HG02973 (cell line): ENCODE measurements around the gene MTF2.

Experiments
- ATAC-seq: cut with Tn5 transposase; IDR thresholded peaks from one replicate; pipeline ENCODE4 v1.9.1; 2021; ENCODE audit warnings: moderate library complexity; ENCODE audit not compliant: unreplicated experiment

The MTF2 gene

DNA sequence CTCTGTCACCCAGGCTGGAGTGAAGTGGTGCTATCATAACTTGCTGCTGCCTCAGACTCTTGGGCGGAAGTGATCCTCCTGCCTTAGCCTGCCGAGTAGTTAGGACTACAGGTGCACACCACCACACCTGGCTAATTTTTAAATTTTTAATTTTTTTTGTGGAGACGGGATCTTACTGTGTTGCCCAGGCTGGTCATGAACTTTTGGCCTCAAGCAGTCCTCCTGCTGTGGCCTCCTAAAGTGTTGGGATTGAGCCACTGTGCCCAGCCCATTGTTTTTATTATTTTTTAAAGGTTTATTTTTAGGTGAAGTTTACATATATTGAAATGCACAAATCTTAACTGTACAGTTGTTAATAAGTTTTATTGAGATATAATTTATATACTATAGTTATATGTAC is 3.2 kb downstream of the MTF2 start:
- ATAC-seq: no peak

DNA sequence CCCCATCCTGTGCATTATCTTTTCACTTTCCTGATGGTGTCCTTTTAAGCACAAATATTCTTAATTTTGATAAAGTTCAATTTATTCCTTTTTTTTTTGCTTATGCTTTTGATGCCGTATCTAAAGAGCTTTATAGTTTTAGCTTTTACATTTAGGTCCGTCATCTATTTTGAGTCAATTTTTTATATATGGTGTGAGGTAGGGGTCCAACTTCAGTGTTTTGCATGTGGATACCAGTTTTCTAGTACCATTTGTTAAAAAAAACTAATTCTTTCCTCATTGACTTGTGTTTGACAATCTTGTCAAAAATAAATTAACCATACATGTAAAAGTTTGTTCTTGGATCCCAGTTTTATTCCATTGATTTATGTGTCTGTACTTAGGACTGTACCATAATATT is 4.9 kb downstream of the MTF2 start:
- no peak for ATAC-seq

DNA sequence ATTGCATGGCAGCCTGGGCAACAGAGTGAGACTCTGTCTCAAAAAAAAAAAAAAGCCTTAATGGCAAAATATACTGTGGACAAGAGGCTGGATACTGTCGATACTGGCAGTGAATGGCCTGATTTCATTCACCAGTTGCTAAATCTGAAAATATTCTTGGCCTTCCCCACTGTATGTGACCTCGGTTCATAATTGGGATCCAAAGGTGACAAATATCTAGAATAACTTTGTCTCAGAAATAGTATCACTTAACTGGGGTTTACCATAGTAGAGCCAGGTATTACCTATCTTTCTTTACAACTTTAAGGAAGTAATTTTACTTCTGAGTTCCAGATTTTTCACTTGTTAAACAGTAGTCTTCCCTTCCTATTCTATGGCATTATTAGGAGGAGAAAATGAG is 8.4 kb downstream of the MTF2 start:
- ATAC-seq: no peak

DNA sequence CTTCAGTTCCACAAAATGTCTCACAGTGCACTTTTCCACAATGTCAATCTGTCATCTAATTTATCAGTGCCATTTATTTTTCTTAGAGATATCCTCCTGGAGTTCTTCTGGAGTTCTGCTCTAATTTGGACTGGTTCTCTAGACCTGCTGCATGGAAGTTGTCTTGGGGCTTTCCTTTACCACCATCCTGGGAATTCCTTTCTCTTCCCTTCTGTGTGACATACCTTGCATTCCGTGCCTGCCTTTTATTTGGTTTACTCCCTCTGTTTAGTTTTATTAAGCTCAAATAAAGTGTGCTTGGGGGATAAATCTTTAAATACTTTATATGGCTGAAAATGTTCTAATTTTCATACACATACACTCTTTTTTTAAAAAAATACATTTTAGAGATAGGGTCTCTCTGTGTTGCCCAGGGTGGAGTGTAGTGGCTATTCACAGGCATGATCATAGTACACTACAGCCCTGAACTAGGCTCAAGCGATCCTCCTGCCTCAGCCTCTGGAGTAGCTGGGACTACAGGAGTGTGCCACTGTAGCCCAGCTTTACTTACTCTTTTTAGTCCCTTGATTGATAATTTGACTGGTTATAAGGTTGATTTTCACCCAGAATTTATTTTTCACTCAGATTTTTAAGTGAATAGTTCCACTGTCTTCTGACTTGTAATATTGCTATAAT is 14.4 kb downstream of the MTF2 start:
- no peak for ATAC-seq

DNA sequence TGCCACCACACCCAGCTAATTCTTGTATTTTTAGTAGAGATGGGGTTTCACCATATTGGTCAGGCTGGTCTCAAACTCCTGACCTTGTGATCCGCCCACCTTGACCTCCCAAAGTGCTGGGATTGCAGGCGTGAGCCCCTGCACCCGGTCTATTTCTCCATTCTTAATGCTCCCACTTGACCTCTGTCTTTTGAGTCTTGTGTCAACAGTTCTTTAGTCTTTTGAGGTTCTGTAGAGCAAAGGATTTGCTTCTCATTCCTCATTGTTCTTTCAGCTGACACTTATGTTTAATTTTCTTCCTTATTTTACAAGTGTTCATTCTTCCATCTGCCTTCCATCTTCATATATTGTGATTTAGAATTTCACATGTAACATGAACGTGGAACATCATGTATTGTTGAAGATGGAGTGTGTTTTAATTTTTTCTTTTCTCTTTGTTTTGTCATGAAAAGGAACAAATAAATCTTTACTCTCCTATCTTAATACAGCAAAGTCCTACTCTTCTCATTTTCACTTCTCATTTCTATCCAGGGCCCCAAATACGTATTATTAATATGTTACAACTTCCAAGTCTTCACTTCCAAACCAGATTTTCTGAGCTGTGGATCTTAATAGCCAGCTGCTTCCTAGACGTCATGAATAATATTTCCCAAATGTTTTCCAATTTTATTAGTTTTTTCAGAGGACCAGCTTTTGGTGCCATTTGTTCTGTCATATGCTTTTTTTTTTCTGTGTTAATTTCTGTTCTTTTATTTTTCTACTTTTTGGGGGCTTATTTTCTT is 16.9 kb downstream of the MTF2 start:
- no peak for ATAC-seq

DNA sequence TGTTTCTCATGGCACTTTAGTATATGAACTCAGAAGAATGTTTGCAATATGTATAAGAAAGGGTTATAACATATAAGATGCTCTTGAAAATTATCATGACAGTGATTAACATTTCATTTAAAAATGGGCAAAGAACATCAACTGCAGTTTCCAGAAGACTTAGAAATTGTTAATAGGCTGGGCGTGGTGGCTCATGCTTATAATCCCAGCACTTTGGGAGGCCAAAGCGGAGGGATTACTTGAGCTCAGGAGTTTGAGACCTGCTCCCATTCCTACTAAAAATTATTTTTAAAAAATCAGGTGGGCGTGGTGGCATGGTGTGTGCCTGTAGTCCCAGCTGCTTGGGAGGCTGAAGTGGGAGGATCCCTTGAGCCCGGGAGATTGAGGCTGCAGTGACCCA is 23.1 kb downstream of the MTF2 start:
- ATAC-seq: no peak

DNA sequence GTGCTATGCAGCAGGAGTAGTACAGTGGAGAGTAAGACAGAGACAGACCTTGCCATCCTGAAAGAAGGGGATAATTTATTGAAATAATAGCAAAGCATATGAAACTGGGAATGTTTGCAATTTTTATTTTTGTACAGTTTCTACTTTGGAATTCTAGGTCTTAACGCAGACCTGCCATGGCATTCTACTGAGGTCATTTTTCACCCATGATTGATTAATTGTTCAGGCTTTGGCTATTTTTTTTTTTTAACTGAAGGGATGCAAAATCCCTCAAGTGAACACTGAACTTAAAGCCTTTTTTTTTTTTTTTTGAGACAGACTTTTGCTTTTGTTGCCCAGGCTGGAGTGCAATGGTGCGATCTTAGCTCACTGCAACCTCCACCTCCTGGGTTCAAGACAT is 27.1 kb downstream of the MTF2 start:
- no peak for ATAC-seq

DNA sequence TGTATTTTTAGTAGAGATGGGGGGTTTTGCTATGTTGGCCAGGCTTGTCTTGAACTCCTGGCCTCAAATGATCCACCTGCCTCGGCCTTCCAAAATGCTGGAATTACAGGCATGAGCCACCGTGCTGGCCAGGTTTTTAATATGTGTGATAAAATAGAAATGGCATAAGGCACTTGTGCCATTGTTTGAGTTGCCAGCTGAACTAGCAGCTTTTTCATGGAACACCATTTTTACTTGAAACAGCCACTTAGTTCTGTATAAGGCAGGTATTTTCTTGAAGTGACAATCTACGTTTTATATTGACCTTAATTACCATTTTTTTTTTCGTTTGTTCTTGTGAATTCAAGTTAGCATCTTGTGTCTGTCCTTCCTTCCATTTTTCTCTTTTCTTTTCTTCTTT is 28.3 kb downstream of the MTF2 start:
- ATAC-seq: no peak

DNA sequence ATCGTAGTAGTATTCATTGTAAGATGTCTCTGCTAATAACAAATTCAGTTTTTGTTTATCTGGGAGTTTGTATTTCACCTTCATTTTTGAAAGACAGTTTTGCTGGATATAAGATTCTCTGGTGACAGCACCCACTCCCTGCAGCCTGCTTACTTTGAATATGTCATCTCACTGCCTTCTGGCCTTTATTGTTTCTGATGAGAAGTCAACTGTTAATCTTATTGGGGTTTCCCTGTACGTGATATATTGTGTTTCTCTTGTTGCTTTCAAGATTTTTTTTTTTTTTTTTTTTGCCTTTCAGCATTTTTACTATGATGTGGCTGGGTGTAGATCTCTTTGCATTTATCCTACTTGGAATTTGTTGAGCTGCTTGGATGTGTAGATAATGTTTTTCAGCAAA is 29.3 kb downstream of the MTF2 start:
- ATAC-seq: no peak

DNA sequence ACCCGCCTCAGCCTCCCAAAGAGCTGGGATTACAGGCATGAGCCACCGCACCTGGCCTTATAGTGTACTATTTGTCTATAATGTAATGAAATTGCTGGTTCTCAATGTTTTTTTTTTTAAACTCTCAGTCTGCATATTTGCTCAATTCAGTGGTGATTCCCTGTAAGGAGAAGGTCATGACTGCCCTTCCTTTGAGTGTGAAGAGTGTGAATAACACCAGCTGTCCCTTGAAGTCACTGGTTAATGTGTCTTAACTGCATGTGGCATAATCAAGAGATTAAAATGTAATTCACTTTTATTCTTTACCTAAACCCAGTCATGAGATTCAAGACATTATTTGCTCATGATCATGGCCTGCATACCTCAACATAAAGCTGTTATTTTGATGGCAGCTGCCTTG is 30.5 kb downstream of the MTF2 start:
- ATAC-seq: no peak

DNA sequence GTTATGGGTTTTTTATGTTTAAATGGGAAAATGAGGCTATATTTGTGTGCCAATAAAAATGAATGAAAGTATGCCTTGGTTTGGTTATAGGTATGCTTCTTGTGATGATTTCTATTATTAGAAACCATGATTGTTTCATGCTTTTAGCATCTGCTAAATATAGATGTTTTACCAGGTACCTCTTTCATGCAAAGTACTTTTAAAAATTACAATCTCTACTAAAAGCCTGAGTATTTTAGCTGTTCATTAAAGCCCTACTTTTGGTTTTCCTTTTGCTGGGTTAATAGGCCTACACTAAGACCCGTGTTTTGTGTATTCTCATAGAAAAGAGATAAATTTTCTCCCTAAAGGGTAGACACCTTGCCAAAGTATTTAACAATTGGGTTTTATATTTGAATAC is 32.0 kb downstream of the MTF2 start:
- ATAC-seq: no peak

DNA sequence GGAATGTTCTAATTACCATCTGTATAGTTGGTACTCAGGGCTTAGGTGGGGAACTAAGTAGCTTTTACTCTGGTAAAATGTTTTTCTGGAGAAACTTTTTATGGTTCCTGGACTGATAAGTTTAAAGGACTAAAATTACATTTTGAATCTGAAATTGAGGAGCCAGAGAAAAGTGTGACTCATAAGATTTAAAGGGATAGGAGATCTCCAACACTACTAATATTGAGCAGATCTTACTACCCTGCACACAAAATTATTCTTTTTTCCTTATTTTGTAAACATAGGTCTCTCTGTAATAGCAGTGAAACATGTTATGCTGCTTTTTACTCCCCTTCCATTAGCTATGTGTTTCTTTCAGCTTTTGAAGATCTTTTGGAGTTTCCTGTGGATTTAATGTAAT is 32.5 kb downstream of the MTF2 start:
- no peak for ATAC-seq

DNA sequence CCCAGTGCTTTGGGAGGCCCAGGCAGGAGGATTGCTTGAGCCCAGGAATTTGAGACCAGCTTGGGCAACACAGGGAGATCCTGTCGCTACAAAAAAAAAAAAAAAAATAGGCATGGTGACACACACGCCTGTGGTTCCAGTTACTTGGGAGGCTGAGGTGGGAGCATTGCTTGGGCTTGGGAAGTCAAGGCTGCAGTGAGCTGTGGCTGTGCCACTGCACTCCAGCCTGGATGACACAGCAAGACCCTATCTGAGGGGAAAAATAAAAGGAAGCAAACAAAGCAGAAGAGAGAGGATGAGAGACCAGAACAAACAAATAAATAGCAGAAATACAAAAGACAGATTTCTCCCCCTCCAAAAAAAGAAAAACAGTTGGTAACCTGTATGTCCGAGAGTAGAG is 34.0 kb downstream of the MTF2 start:
- no peak for ATAC-seq

DNA sequence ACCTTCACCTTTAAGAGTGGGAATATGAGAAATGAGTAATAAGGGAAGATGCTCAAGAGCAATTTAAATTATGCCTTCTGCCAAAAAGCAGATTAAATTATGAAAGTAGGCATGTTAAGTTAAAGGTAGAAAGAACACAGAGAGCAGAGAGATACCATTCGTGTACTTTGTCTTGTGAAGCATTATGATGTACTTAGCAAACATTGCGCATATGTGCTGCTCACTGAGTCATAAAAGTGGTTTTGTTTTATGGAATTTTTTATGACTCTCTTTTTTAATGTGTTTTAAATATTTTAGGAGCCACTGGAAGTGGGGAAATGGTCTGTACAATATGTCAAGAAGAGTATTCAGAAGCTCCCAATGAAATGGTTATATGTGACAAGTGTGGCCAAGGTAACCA is 35.3 kb downstream of the MTF2 start:
- ATAC-seq: no peak

DNA sequence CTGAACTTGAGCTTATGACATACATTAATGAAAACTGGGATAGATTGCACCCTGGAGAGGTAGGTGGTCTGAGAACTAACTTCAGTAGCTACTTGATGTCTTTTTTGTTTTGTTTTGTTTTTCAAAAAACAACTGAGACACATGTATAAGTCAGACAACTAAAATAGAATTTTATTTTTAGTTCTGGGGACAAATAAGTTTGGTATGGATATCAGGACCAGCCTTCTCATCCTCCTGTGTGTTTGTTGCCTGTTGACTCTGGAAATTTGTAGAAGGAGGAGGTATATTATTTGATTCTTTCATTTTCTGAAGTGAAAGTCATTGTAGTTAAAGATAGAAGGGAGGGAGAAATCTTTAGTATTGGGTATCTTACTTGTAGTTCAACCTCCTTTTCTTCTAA is 41.5 kb downstream of the MTF2 start:
- no peak for ATAC-seq

DNA sequence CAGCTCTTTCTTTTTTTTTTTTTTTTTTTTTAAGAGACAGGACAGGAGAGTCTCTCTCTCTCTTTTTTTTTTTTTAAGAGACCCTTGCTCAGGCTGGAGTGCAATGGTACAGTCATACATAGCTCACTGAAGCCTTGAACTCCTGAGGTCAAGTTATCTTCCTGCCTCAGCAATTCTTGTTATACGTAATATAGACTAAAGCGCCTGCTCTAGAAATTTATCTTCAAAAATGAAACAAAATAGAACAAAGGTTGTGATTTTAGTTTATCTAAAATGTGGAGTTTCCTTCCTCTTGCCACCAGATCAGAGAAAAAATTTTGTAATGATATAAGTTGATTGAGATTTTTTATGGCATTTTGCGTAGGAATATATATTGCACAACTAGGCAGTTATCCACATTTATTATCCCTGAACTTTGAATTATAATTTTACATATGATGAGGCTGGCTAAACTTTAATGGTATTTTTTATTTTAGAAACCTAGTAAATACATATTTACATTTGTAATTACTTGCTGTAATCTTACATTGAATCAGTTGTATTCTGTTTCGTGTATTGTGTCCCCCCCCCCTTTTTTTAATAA is 44.2 kb downstream of the MTF2 start:
- no peak for ATAC-seq

DNA sequence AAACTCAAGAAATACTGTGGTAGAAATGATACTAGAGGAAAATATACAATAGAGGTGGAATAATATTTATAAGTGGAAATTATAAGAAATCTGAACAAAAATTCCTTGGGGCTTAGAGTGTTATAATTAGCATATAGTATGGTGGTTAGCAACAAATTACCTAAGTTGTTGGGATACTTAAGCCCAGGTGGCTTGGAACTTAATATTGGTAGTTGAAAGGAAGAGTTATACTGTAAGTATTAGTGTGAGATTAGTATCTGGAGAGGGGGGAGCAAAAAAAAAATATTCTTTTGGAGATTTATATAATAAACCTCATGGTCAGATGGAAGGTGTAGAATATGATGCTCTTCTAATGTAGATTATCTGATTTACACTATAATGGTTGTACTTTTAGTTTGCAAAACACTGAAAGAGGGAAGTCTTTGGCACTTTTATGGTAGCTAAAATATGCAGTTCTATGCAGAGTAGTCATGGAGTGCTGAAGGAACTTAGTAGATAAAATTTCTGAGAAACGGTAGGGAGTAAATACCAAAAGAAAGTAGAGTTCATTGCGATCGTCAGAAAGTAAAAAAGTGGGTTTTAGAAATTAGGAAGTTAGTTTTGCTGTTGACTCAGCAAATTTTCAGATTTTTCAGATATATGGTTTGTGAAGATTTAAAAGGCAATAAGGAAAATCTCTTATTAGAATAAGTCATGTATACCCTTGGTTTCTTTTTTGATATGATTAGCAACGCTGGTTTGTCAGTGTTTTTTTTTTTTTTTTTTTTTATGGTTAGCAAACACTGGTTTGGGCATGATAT is 45.7 kb downstream of the MTF2 start:
- ATAC-seq: no peak

DNA sequence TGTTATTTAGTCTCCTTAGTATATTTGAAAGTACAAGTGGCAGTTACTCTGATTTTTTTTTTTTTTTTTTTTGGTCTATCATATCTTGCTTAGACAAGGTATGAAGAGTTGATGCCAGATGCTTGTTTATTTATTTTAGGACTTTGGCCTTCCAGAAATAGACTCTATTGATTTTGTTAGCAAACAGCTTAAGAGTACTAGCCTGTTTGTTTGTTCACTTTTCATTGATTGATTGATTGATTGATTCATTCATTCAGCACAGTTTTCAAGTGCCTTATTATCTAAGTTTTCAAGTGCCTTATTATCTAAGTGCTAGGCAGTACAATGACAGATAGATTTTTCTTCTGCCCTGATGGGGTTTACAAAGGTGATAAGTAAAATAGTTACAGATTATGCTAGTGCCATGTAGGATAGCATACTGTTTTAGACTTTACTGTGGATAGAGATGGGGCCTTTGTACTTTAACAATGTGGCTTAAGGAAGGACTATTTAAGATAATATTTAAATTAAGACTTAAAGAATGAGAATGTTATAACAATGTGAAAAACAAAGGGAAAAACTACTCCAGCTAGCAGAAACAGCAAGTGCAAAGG is 50.5 kb downstream of the MTF2 start:
- ATAC-seq: no peak

DNA sequence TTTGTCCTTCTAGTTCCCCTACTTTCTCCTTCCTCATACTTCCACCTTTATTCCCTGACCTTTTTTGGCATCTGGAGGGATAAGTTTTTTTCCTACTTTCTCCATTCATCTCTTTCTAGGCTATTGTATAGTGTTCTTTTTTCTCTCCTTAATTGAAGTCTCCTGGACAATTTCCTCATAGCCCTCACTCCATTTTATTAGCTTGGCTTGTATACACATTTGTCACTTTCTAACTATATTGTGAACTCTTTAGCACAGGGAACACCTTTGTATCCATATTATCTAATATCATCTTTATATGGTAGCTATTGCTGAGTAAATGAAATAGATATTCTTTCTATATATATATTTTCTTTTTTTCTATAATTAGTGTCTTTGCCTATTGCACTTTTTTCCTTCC is 53.6 kb downstream of the MTF2 start:
- ATAC-seq: no peak

DNA sequence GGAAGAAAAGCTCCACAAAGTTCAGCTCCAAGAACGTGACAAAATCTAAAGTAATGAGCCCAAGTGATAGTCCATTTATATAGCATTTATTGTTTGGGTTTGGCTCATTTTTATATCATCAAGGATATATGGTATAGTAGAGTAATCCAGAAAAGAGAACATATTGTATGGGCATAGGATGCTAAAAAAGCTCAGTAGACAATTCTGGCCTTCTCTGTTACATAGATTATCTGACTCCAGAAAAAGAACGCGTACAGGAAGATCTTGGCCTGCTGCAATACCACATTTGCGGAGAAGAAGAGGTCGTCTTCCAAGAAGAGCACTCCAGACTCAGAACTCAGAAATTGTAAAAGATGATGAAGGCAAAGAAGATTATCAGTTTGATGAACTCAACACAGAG is 57.4 kb downstream of the MTF2 start:
- no peak for ATAC-seq

DNA sequence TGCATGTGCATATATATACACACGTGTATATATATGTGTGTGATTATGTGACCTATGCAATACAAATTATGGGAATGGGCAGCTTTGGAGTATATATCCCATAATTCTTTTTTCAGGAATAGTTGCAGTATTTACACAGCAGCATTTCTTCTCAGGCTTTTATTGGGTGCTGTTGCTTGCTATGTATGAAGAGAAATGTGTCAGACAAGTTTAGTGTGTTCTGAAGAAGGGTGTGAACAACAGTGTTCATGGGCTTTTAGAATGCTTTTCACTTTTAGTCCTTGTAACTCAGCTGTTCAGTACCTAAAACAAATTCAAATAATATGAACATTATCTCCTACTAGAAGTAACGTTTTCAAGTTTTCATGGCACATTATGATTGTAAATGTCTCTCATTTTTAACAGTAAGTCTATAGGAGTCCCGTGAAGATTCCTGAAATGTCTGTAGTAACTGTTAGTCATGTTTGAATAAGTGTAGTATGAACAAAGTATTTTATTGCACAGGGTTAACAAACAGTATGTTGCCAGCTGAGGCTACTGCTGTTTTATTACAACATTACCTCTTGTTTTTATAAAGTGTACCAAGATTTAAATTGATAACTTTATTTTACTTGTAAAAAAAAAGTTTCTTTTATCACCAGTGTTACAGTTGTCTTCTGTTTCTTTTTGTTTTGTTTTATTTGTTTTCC is 58.7 kb downstream of the MTF2 start:
- no peak for ATAC-seq
